GM23248 (cell line): Measurements from ENCODE around the gene PTPRD.

Experiments used
- EZH2 ChIP-seq: fragments of 200-600 bp; sonication (generic); IDR thresholded peaks from 2 replicates; pipeline ENCODE4 v1.6.1; 2018; ENCODE audit warnings: antibody characterized with exemption, mild to moderate bottlenecking; ENCODE audit not compliant: insufficient read depth, poor library complexity, severe bottlenecking
- EZH2phosphoT487 ChIP-seq: fragments of 200-600 bp; sonication (generic); IDR thresholded peaks from 2 replicates; pipeline ENCODE4 v1.6.1; 2018; ENCODE audit warnings: antibody characterized with exemption, moderate library complexity, mild to moderate bottlenecking, low read depth; ENCODE audit not compliant: insufficient read depth

DNA sequence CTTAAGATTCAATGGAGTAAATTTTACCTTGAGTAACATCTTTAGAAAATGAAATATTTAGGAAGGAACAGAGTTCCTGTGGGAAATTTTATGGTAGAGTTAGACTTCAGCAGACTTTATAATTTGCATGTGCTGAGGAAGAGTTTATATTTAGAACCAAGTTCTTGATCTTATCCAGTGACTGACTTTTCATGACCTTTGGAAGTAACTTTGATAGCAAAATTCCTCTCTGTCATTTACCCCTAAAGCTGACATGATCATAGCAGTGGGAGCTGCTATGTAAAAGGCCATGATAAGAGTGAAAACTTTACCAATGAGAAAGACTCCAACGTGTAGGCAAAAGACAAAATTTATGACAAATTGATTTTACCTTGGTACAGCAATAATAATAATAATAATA is 1741.4 kb downstream of the PTPRD start:
- TF ChIP-seq EZH2phosphoT487 (no peak), EZH2 (no peak)
